Stimulated activated CD4-positive, alpha-beta T cell treated with anti-CD3 and anti-CD28 coated beads, TNF-alpha, amount 100 ng/mL, for 1 hour (primary cell): ENCODE results near the gene ZNF44.
"Not testable (repeated sequence)": the region's sequence is repeated elsewhere in the genome, so short reads cannot be mapped to it uniquely, and the experiment has no call there.

Experiments used
- DNase-seq, 3 donors: peaks; one replicate each; pipeline ENCODE4 v3.0.0-alpha.2; 2020; ENCODE audit warnings: low read depth in 3 of 3, low spot score in 1 of 3

Gene ZNF44

GRCh38 chr19:12294249-12295158 is at the start of gene ZNF44:
TSS of gene ZNF44 (minus strand) at chr19:12294883. CDS start at chr19:12294694, 189 bp downstream.
- DNase-seq = peak; percentile 85 to 88 (median 86)

GRCh38 chr19:12333162-12334159 is 38.8 kb upstream of the ZNF44 start, which contains the start of gene ZNF563:
TSS of gene ZNF563 (minus strand) at chr19:12333633. CDS start at chr19:12333482, 151 bp downstream.
- peak; percentile 95 to 98 (median 97) for DNase-seq

GRCh38 chr19:12331211-12331941 is 36.7 kb upstream of the ZNF44 start:
- peak in 1 of 3 donors; percentile 42 for DNase-seq

- no peak for DNase-seq
Observed at GRCh38 chr19:12330340-12330739, 35.7 kb upstream of the ZNF44 start.

GRCh38 chr19:12325690-12326089 is 31.0 kb upstream of the ZNF44 start:
- no peak for DNase-seq

- DNase-seq = no peak
Observed at GRCh38 chr19:12318782-12319413, 24.2 kb upstream of the ZNF44 start.

GRCh38 chr19:12314553-12314952 is 19.9 kb upstream of the ZNF44 start:
- no peak for DNase-seq

- not testable (repeated sequence) for DNase-seq
Observed at GRCh38 chr19:12308891-12309290, 14.2 kb upstream of the ZNF44 start.

GRCh38 chr19:12295191-12295590 is 508 bp upstream of the ZNF44 start:
- DNase-seq = no peak

GRCh38 chr19:12293777-12294248 is 870 bp downstream of the ZNF44 start:
- peak in 1 of 3 donors; percentile 25 for DNase-seq

- no peak for DNase-seq
Observed at GRCh38 chr19:12289790-12290065, 5.0 kb downstream of the ZNF44 start.

GRCh38 chr19:12287958-12288500 is 6.7 kb downstream of the ZNF44 start:
- DNase-seq = no peak

GRCh38 chr19:12284631-12285030 is 10.1 kb downstream of the ZNF44 start:
- DNase-seq = no peak

GRCh38 chr19:12284226-12284625 is 10.5 kb downstream of the ZNF44 start:
- no peak for DNase-seq

- DNase-seq = no peak
Observed at GRCh38 chr19:12278713-12279112, 16.0 kb downstream of the ZNF44 start.

- DNase-seq = no peak
Observed at GRCh38 chr19:12272980-12273901, 21.4 kb downstream of the ZNF44 start.

GRCh38 chr19:12272386-12272785 is 22.3 kb downstream of the ZNF44 start:
- no peak for DNase-seq

GRCh38 chr19:12270854-12271253 is 23.8 kb downstream of the ZNF44 start:
- no peak for DNase-seq
